Activated CD8-positive, alpha-beta memory T cell treated with anti-CD3 and anti-CD28 coated beads for 24 hours (primary cell): ENCODE data around the gene COA1.
"Not testable (repeated sequence)": the region's sequence is repeated elsewhere in the genome, so short reads cannot be mapped to it uniquely, and the experiment has no call there.

ENCODE experiments used
- DNase-seq: peaks from one replicate; pipeline ENCODE4 v3.0.0-alpha.2; 2020

COA1 gene

GRCh38 chr7:43726466-43726865 lies 2.9 kb downstream of the COA1 start:
- no peak for DNase-seq

GRCh38 chr7:43725251-43725650 lies 4.1 kb downstream of the COA1 start:
- DNase-seq: no peak

GRCh38 chr7:43723007-43723341 lies 6.3 kb downstream of the COA1 start:
- DNase-seq: no peak

- DNase-seq: no peak
Measured at GRCh38 chr7:43721193-43721806, 8.0 kb downstream of the COA1 start.

GRCh38 chr7:43716598-43716997 lies 12.7 kb downstream of the COA1 start:
- no peak for DNase-seq

- DNase-seq: not testable (repeated sequence)
Measured at GRCh38 chr7:43715966-43716365, 13.4 kb downstream of the COA1 start.

GRCh38 chr7:43711503-43711902 lies 17.8 kb downstream of the COA1 start:
- no peak for DNase-seq

- not testable (repeated sequence) for DNase-seq
Measured at GRCh38 chr7:43708055-43708454, 21.3 kb downstream of the COA1 start.

- DNase-seq: no peak
Measured at GRCh38 chr7:43703573-43703972, 25.8 kb downstream of the COA1 start.

GRCh38 chr7:43702974-43703373 lies 26.3 kb downstream of the COA1 start:
- no peak for DNase-seq

- no peak for DNase-seq
Measured at GRCh38 chr7:43701929-43702328, 27.4 kb downstream of the COA1 start.

- DNase-seq: no peak
Measured at GRCh38 chr7:43701500-43701854, 27.8 kb downstream of the COA1 start.

- DNase-seq: no peak
Measured at GRCh38 chr7:43700646-43701499, 28.4 kb downstream of the COA1 start.

- no peak for DNase-seq
Measured at GRCh38 chr7:43700059-43700501, 29.2 kb downstream of the COA1 start.

GRCh38 chr7:43698460-43699255 lies 30.7 kb downstream of the COA1 start:
- no peak for DNase-seq

- no peak for DNase-seq
Measured at GRCh38 chr7:43697690-43698089, 31.6 kb downstream of the COA1 start.

GRCh38 chr7:43695365-43695764 lies 34.0 kb downstream of the COA1 start:
- DNase-seq: no peak

GRCh38 chr7:43694399-43694748 lies 34.9 kb downstream of the COA1 start:
- DNase-seq: no peak

- no peak for DNase-seq
Measured at GRCh38 chr7:43693687-43694398, 35.5 kb downstream of the COA1 start.

GRCh38 chr7:43692582-43693373 lies 36.5 kb downstream of the COA1 start:
- no peak for DNase-seq

GRCh38 chr7:43691611-43692010 lies 37.7 kb downstream of the COA1 start:
- no peak for DNase-seq

- no peak for DNase-seq
Measured at GRCh38 chr7:43689115-43689514, 40.2 kb downstream of the COA1 start.
